Hepatocyte (in vitro differentiated cells): Measurements from ENCODE around the gene SRP68.

Source experiments
- EZH2 ChIP-seq: fragments of 200-600 bp; sonication (generic); IDR thresholded peaks from 2 replicates; pipeline ENCODE4 v1.6.1; 2016; ENCODE audit warnings: antibody characterized with exemption, mild to moderate bottlenecking, borderline replicate concordance
- EZH2phosphoT487 ChIP-seq: fragments of 200-600 bp; sonication (generic); IDR thresholded peaks from one replicate; pipeline ENCODE4 v1.6.1; 2018; ENCODE audit warnings: antibody characterized with exemption, mild to moderate bottlenecking, low read depth, moderate library complexity; ENCODE audit not compliant: unreplicated experiment, severe bottlenecking
- TF ChIP-seq, protein P1 (sequence below): fragments of 200-600 bp; sonication (generic); IDR thresholded peaks from 2 replicates; pipeline ENCODE4 v1.5.1; 2016; ENCODE audit warnings: antibody characterized with exemption, mild to moderate bottlenecking; ENCODE audit not compliant: poor library complexity

DNA sequence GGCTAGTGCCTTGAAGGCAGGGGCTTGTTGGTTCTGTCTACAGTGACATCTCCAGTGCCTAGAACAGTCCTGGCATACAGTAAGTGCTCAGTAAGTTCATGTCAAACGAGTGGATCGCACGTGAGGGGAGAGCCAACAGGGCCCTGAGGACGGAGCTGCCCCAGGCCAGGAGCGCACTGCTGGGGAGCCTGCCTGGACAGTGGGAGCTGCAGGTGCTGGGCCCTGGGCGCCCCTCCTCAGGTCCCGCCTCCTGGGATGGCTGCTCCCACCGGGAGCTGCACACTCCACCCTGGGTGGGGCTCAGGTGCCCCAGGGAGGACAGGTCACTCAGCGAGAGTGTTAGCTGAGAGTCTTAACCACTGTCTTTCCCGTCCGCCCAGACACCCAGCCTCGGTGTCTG is 47.0 kb downstream of the SRP68 start:
- TF ChIP-seq, protein P1, sequence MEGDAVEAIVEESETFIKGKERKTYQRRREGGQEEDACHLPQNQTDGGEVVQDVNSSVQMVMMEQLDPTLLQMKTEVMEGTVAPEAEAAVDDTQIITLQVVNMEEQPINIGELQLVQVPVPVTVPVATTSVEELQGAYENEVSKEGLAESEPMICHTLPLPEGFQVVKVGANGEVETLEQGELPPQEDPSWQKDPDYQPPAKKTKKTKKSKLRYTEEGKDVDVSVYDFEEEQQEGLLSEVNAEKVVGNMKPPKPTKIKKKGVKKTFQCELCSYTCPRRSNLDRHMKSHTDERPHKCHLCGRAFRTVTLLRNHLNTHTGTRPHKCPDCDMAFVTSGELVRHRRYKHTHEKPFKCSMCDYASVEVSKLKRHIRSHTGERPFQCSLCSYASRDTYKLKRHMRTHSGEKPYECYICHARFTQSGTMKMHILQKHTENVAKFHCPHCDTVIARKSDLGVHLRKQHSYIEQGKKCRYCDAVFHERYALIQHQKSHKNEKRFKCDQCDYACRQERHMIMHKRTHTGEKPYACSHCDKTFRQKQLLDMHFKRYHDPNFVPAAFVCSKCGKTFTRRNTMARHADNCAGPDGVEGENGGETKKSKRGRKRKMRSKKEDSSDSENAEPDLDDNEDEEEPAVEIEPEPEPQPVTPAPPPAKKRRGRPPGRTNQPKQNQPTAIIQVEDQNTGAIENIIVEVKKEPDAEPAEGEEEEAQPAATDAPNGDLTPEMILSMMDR = no peak
- TF ChIP-seq EZH2 (no peak), EZH2phosphoT487 (no peak)
